Medulla oblongata (tissue), 1 donor: ENCODE results near the gene LINC00305.

Experiments used
- DNase-seq: peaks from one replicate; pipeline ENCODE4 v3.0.0-alpha.2; 2015; ENCODE audit errors: extremely low spot score

Gene LINC00305

DNA sequence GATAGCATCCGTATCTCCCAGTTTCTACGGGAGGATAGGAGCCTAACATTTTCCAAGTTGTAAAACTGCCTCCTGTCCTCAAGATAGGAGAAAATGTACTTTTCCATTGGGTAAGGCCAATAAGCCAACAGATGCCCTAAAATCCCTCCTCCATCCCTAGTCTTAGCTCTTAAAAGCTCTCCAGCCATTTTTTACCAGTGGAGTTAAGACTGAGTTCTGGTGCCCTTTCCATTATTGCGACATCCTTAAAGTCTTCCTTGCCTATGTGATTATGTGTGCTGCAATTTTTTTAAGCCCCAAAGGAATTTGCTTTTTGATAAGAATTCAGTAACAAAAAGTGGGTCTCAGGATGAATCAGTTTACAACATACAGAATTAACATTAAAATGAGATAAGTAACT, 33.0 kb downstream of the LINC00305 start:
- DNase-seq = no peak

DNA sequence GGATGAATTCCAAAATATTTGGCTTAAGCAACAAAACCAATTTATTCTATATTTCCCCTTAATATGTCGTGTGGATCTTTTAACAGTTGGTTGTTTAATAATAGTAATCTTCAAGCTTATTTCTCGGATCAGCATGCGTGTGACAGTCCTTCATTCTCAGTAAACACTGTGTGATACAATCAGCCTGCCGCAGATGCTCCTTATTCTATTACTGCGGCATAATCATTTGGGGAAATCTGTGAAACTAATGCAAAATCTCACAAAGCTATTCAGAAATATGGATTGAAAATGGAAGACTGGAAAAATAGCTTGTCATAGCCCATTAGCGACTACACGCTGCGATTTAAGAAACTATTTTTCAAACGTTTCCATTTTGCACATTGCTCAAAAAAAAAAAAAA, 36.9 kb downstream of the LINC00305 start:
- DNase-seq = no peak

GRCh38 chr18:64110692-64111480, 38.0 kb downstream of the LINC00305 start:
- DNase-seq = no peak

GRCh38 chr18:64103986-64104385, 44.9 kb downstream of the LINC00305 start:
- no peak for DNase-seq

DNA sequence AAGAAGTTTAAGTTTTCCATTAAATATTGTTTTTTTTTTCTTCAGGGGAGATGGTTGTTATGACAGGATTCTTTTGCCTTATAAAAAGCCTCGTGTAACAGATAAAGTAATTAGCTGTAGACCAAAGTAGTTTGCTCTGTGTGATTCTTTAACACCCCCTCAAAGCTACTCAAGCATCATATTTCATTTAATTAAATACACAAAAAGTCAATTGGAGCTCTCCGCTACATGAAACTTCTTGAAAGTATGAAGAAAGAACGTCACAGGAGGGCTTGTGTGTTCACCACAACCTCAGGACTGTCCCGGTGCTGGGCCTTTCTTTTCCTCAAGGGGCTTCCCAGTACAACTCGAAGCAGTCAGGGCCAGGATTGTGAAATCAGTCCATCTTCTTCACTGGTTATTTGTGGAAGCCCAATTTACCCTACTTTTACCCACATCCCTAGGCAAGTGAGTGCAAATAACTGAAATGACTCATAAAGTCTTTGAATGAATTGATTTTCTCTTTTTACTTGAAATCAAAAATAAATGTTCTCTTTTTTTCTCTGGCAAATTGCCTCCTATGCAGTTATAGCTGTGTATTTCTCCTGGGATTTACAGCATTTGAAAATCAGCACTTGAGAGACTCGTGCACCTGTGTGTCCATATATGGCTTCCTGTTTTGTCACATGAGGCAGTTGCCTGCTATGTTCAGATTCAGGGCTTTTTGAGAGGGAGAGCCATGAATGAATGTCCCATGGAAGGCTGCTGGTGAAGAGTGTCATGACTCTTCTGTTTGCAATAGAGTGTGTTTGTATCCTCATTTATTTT, 48.6 kb downstream of the LINC00305 start:
- no peak for DNase-seq

DNA sequence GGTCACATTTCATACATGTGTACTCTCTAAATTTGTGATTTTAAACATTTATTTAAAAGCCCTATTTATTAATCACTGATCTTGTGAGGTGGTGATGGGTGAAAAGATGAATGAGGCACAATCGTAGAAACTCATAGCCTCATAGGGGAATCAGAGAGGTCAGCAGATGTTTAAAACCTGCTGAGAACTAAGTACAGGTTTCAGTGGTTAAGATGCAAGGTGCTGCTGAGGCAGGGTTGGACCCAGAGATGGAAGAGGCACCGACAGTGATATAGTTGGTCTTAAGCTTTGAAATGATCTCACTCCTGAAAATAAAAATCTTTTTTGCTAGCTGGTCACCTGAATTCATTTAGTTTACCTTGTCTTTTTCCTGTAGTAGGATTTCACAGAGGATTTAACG, 49.6 kb downstream of the LINC00305 start:
- no peak for DNase-seq

DNA sequence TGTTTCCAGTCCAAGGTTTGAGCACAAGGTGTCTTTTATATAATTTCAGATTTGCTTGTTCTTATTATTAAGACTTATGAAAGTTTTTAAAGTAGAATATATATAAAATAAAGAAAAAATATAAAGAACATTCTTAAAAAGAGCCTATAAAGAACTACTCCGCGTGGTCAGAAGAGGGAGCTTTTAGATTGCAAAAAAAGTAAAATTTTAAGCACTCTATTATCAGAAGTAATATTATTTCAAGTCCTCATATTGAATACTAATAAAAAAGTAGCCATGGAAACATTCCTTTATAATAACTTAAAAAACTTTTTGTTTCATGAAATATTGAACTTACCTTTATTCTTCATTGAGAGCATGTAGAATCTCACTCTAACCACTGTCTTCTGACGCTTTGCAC, 51.4 kb downstream of the LINC00305 start:
- DNase-seq = no peak

- DNase-seq = no peak
Observed at GRCh38 chr18:64095056-64095455, 53.8 kb downstream of the LINC00305 start.

DNA sequence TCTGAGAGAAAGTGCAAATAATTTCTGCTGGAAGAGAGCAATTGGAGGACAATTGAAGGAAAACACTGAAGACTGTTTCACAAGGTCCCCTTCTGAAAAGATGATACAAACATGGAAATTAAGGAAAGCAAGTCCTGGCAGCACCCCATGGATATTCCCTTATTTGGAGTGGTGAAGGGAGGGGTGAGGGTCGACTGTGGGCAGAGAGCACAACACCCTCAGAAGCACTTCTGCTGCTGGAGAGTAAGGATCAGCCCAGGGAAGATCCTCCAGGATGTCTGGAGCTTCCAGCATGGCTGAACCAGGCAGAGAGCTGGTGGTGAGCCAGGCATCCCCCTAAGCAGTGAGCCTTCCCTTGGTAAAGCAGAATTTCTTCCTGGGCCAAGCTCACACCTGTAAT, 54.7 kb downstream of the LINC00305 start:
- DNase-seq = no peak

GRCh38 chr18:64091526-64091925, 57.4 kb downstream of the LINC00305 start:
- DNase-seq = no peak

DNA sequence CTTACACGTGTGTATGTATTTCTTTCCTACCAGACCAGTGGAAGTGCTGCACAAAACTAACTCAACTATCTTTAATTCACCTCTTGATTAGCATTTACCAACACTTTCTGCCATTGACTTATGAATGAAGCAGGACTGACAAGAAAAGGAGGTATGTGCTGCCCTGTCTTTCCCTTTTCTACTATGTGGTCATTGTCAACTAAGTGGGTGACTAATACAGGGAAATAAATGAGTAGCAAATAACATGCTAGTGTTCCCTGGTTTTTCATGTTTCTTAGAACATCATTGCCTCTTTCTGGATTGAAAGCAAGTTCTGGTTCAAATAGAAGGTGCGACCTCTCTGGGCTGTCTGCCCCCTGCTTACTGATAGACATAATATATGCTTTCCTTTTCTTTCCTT, 58.0 kb downstream of the LINC00305 start:
- no peak for DNase-seq

GRCh38 chr18:64083916-64084315, 65.0 kb downstream of the LINC00305 start:
- DNase-seq = no peak

DNA sequence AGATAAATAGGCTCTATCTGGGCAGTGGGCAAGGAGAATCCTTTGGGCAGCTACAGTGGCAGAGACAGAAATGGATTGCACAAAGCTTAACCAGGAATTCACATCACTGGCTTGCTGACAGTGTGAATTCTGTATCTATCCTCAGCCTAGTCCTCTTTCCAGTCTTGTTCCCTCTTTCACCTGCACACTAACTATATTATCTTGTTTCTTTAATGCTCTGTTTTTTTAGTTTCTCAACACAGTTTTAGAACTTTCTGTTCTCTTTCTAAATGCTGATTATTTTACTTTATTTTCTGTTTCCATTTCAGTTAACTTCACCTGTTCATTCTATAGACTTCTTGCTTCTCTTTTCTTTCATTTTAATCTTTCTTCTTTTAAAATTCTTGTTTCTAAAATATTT, 66.4 kb downstream of the LINC00305 start:
- no peak for DNase-seq

GRCh38 chr18:64082054-64082453, 66.8 kb downstream of the LINC00305 start:
- no peak for DNase-seq

DNA sequence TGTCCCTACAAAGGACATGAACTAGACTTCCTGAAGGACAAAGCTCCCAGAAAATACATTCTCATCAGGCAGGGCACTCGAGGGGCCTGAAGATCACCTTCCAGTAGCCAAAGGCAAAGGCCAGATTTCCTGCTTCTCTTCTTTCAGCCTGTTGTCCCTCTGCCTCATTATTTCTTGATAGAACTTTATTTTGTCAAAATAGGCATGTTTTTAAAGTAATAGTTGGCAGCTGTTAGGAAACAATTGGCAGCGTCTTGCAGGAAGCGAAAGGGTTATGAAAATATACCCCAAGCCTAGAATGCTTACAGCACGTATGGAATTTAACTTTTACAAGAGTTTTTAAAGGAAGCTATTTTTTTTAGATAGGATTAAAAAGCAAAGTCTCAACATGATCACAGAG, 74.9 kb downstream of the LINC00305 start:
- DNase-seq = no peak

- DNase-seq = no peak
Observed at GRCh38 chr18:64055019-64055418, 93.9 kb downstream of the LINC00305 start.

DNA sequence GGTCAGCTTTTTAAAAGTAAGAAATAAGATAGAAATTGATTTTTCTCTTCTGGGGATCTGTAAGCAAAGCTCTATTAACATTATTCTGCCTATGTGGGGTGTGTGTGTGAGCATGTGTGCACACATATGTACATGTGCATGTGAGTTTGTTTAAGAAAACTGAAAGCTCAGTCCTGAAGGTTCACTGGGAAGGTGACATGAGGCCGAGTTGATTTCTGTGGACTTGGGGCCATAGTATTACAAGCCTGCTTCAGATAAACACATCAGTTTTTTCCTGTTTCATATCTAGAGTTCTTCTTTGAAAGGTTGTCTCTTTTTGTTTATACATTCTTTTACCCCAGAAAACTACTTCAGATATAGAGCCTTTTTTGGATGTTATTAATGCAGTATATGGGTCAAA, 95.6 kb downstream of the LINC00305 start:
- no peak for DNase-seq

DNA sequence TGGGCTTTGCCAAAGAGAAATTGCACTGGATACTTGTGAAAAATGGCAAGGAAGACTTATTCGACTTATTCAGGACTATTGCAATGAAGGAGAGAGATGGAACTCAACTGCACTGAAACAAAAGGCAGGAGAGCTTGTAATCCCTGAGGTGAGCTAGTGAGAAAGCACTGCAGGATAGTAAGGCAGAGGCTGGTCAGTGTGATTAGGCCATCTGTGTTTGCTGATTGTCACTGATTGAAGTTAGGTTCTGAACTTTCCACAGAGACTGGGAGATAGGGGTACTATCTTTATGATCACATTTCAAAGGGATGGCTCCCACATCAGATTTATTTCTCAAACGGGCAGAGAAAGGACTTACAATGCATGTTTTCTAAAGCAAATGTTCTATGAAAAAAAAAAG, 96.1 kb downstream of the LINC00305 start:
- no peak for DNase-seq

GRCh38 chr18:64044616-64045015, 104.3 kb downstream of the LINC00305 start:
- DNase-seq = no peak

DNA sequence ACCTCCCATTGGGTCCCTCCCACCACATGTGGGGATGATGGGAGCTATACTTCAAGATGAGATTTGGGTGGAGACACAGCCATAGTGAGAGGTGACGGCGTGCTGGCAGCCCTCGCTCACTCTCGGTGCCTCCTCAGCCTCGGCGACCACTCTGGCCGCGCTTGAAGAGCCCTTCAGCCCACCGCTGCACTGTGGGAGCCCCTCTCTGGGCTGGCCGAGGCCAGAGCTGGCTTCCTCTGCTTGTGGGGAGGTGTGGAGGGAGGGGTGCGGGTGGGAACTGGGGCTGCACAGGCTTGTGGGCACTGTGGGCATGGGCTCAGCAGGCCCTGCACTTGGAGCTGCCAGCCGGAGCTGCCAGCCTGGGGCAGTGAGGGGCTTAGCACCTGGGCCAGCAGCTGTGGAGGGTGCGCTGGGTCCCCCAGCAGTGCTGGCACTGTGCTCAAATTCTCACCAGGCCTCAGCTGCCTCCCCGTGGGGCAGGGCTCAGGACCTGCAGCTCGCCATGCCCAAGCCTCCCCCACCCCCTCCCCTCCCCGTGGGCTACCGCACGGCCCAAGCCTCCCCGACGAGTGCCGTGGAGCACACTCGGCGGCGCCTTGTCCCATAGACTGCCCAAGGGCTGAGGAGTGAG, 106.0 kb downstream of the LINC00305 start:
- DNase-seq = no peak

- DNase-seq = peak; percentile 52
Observed at GRCh38 chr18:64037812-64038414, 111.0 kb downstream of the LINC00305 start.

DNA sequence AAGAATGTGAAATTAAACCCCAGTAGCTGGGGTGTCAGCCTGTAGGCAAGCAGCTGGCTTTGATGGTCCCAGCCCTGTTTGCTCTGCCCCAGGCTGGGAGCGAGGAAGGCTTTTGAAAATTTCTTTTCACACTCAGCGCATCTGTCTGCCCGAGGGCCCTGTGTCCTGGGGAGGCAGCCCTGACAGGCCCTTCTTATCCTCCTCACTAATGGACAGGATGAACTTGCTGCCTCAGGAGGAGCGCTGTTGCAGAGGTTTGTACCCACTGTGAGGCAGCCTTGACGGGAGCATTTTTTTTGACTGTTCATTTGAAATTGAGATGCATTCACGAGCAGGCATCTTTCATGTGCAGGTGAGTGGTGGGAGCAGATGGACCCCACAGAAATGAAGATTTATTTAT, 116.6 kb downstream of the LINC00305 start:
- no peak for DNase-seq
